H1 (cell line): ENCODE measurements around the gene CAPG. TPM values are rescaled to one million over a fixed set of nuclear protein-coding genes. Genes with fewer than 3 reads are reported as not detected.

Experiments used
- CTCF ChIA-PET: fragments of 300-600 bp; sonication (Branson Sonifier 250); formaldehyde crosslinking; loops from one replicate; lab custom pipeline; 2021; ENCODE audit not compliant: partially characterized antibody; lab: Charles Lee
- POLR2A ChIA-PET: fragments of 300-600 bp; sonication (Branson Sonifier 250); formaldehyde crosslinking; loops from one replicate; lab custom pipeline; 2021; ENCODE audit warnings: inconsistent platforms; ENCODE audit not compliant: partially characterized antibody; lab: Charles Lee
- DNase-seq, 2 experiments: peaks; one replicate each; pipeline versions ENCODE4 v3.0.0 to v3.0.0-alpha.2; 2010 to 2022; ENCODE audit warnings: low spot score in 2 of 2, low read depth in 1 of 2, mixed read lengths in 1 of 2
- FAIRE-seq: peaks from 2 replicates; lab custom pipeline; 2011; peaks lifted over from hg19 to GRCh38; lab: Jason Lieb, UNC
- H2AFZ ChIP-seq: 2 replicates; pipeline ENCODE4 v1.8.1; 2012; ENCODE audit warnings: low read length, inconsistent platforms
- H2AK5ac ChIP-seq: 2 replicates; pipeline ENCODE4 v1.6.1; 2013; ENCODE audit warnings: low read depth, low read length
- H2BK120ac ChIP-seq: replicated peaks from 2 replicates; pipeline ENCODE3; 2013; ENCODE audit warnings: low read depth, low read length, inconsistent platforms
- H2BK12ac ChIP-seq: 2 replicates; pipeline ENCODE4 v1.6.1; 2013; ENCODE audit warnings: low read depth, low read length
- H2BK15ac ChIP-seq: 2 replicates; pipeline ENCODE4 v1.6.1; 2013; ENCODE audit warnings: low read length
- H2BK20ac ChIP-seq: 2 replicates; pipeline ENCODE4 v1.6.1; 2013; ENCODE audit warnings: low read length
- H2BK5ac ChIP-seq: 2 replicates; pipeline ENCODE4 v1.6.1; 2013; ENCODE audit warnings: low read depth, low read length
- H3K14ac ChIP-seq: 2 replicates; pipeline ENCODE4 v1.6.1; 2013; ENCODE audit warnings: inconsistent platforms; ENCODE audit not compliant: insufficient read length
- H3K18ac ChIP-seq: 2 replicates; pipeline ENCODE4 v1.6.1; 2013; ENCODE audit warnings: low read length; ENCODE audit errors: extremely low read depth
- H3K23ac ChIP-seq: 2 replicates; pipeline ENCODE4 v1.6.1; 2013; ENCODE audit warnings: inconsistent platforms; ENCODE audit not compliant: insufficient read length
- H3K23me2 ChIP-seq: 2 replicates; pipeline ENCODE4 v1.6.1; 2013; ENCODE audit warnings: low read depth, low read length
- H3K27ac ChIP-seq: 2 replicates; pipeline ENCODE4 v1.6.1; 2011; ENCODE audit warnings: low read depth, low read length, inconsistent platforms
- H3K27me3 ChIP-seq, 4 experiments: replicated peaks in 1 of 4; 1 replicate in 1 of 4; 2 replicates in 3 of 4; pipeline versions ENCODE4 v1.6.1 to v1.8.1; 2011 to 2013; ENCODE audit warnings: low read length in 3 of 4, mild to moderate bottlenecking in 3 of 4, inconsistent platforms in 2 of 4, mixed read lengths in 2 of 4, moderate library complexity in 1 of 4; ENCODE audit not compliant: control insufficient read depth in 3 of 4, insufficient read depth in 3 of 4; ENCODE audit errors: extremely low read depth in 1 of 4
- H3K36me3 ChIP-seq, 4 experiments: 2 replicates each; pipeline versions ENCODE4 v1.6.1 to v1.8.1; 2011 to 2013; ENCODE audit warnings: mild to moderate bottlenecking in 4 of 4, low read length in 3 of 4, moderate library complexity in 2 of 4, control low read depth in 1 of 4, inconsistent platforms in 1 of 4; ENCODE audit not compliant: insufficient read depth in 4 of 4, control insufficient read depth in 2 of 4
- H3K4ac ChIP-seq: replicated peaks from 2 replicates; pipeline ENCODE3; 2013; ENCODE audit warnings: low read length, low read depth, mixed read lengths, inconsistent platforms; ENCODE audit not compliant: insufficient read length
- H3K4me1 ChIP-seq, 4 experiments: replicated peaks in 1 of 4; 1 replicate in 1 of 4; 2 replicates in 3 of 4; pipeline versions ENCODE4 v1.6.1 to v1.8.1; 2011 to 2013; ENCODE audit warnings: low read length in 3 of 4, inconsistent platforms in 2 of 4, mixed read lengths in 1 of 4; ENCODE audit not compliant: insufficient read depth in 4 of 4, control insufficient read depth in 3 of 4
- H3K4me2 ChIP-seq, 2 experiments: 2 replicates each; pipeline versions ENCODE4 v1.6.1 to v1.8.1; 2011 to 2013; ENCODE audit warnings: low read depth in 2 of 2, low read length in 2 of 2, control low read depth in 1 of 2, inconsistent platforms in 1 of 2, mild to moderate bottlenecking in 1 of 2; ENCODE audit not compliant: insufficient read depth in 1 of 2
- H3K4me3 ChIP-seq, 4 experiments: fragments of 200-600, 300-600 bp in 1 of 4; sonication (generic), shearing (Covaris generic), sonication (Bioruptor Twin) in 1 of 4; 2 replicates each; pipeline versions ENCODE4 v1.5.1 to v1.8.1; 2011 to 2016; ENCODE audit warnings: low read length in 4 of 4, low read depth in 3 of 4, control low read depth in 2 of 4, inconsistent platforms in 2 of 4, mild to moderate bottlenecking in 2 of 4, mixed read lengths in 1 of 4, moderate library complexity in 1 of 4; ENCODE audit not compliant: insufficient read depth in 2 of 4; ENCODE audit errors: extremely low read depth in 1 of 4
- H3K56ac ChIP-seq: replicated peaks from 2 replicates; pipeline ENCODE3; 2013; ENCODE audit warnings: low read depth, mild to moderate bottlenecking, mixed read lengths, low read length, inconsistent platforms; ENCODE audit not compliant: insufficient read length
- H3K79me1 ChIP-seq: 2 replicates; pipeline ENCODE4 v1.6.1; 2013; ENCODE audit warnings: low read depth, low read length, control low read depth
- H3K79me2 ChIP-seq, 2 experiments: 2 replicates each; pipeline versions ENCODE4 v1.6.1 to v1.8.1; 2012 to 2013; ENCODE audit warnings: low read length in 2 of 2, mild to moderate bottlenecking in 2 of 2, inconsistent platforms in 1 of 2; ENCODE audit not compliant: insufficient read depth in 2 of 2, control insufficient read depth in 1 of 2
- H3K9ac ChIP-seq, 4 experiments: replicated peaks in 1 of 4; 1 replicate in 1 of 4; 2 replicates in 3 of 4; pipeline versions ENCODE4 v1.6.1 to v1.8.1; 2011 to 2013; ENCODE audit warnings: low read depth in 3 of 4, low read length in 3 of 4, control low read depth in 2 of 4, mild to moderate bottlenecking in 2 of 4, moderate library complexity in 2 of 4, inconsistent platforms in 1 of 4; ENCODE audit errors: extremely low read depth in 1 of 4
- H3K9me3 ChIP-seq, 2 experiments: 2 replicates each; pipeline versions ENCODE4 v1.6.1 to v1.8.1; 2012 to 2013; ENCODE audit warnings: mild to moderate bottlenecking in 2 of 2, moderate library complexity in 2 of 2, control low read depth in 1 of 2, inconsistent platforms in 1 of 2, low read depth in 1 of 2, low read length in 1 of 2, mixed read lengths in 1 of 2; ENCODE audit not compliant: insufficient read depth in 2 of 2
- H4K20me1 ChIP-seq, 2 experiments: replicated peaks in 1 of 2; 2 replicates each; pipeline versions ENCODE3 to v1.8.1; 2011 to 2013; ENCODE audit warnings: inconsistent platforms in 2 of 2, low read length in 2 of 2, mild to moderate bottlenecking in 1 of 2; ENCODE audit not compliant: insufficient read depth in 2 of 2, control insufficient read depth in 1 of 2
- H4K5ac ChIP-seq: 2 replicates; pipeline ENCODE4 v1.6.1; 2013; ENCODE audit warnings: low read length, low read depth, mixed read lengths, inconsistent platforms; ENCODE audit not compliant: insufficient read length
- H4K8ac ChIP-seq: 2 replicates; pipeline ENCODE4 v1.8.0; 2013; ENCODE audit warnings: mild to moderate bottlenecking, moderate library complexity, low read length, inconsistent platforms; ENCODE audit not compliant: insufficient read depth; ENCODE audit errors: extremely low read depth
- H4K91ac ChIP-seq: replicated peaks from 2 replicates; pipeline ENCODE3; 2013; ENCODE audit warnings: low read length, mixed read lengths, inconsistent platforms; ENCODE audit not compliant: insufficient read length
- WGBS, 2 experiments: shearing (Covaris generic) in 1 of 2; methylation state at CpG; one replicate each; pipeline versions ENCODE4 v1.1.6 to v1.1.7; 2013 to 2015; ENCODE audit warnings: low lambda C conversion rate in 2 of 2, mixed read lengths in 2 of 2, inconsistent platforms in 1 of 2, low coverage in 1 of 2, missing lambda C conversion rate in 1 of 2; ENCODE audit not compliant: insufficient replicate concordance in 2 of 2, insufficient coverage in 1 of 2, insufficient read length in 1 of 2; ENCODE audit errors: extremely low coverage in 1 of 2, missing lambda C conversion rate in 1 of 2; 5-methylcytosine and 5-hydroxymethylcytosine counted together
- polyA plus RNA-seq, 7 experiments: library from polyadenylated mRNA; depleted of rRNA in 3 of 7; stranded (reverse) in 5 of 7; unstranded in 2 of 7; fragments of >200 nt in 5 of 7; fragments of 200-250 nt in 2 of 7; gene quantifications; 1 replicate in 5 of 7; 2 replicates in 1 of 7; 4 replicates in 1 of 7; pipeline versions ENCODE4 v1.2.1 to v1.2.3, GENCODE V29; 2011 to 2013; ENCODE audit warnings: missing spikeins in 2 of 7, mixed read lengths in 2 of 7
- total RNA-seq: library from RNA; stranded (reverse); fragmentation: NEBNext Ultra II Directional; extraction: Animal tissue kit (Norgen Biotek cat#: 25700); gene quantifications from 2 replicates; pipeline ENCODE4 v1.2.1, GENCODE V29; 2021
- TF ChIP-seq, protein P1 (sequence below): IDR thresholded peaks from 2 replicates; pipeline ENCODE4 v1.6.1; 2011; ENCODE audit warnings: low read depth, mild to moderate bottlenecking, low read length; ENCODE audit not compliant: insufficient read depth

The CAPG gene
- total and polyA plus RNA-seq, 2 of the 8 experiments (the other 6 are each of a cell fraction or from before 2014, with no cell fraction given): 80.5 to 89.0 TPM

DNA sequence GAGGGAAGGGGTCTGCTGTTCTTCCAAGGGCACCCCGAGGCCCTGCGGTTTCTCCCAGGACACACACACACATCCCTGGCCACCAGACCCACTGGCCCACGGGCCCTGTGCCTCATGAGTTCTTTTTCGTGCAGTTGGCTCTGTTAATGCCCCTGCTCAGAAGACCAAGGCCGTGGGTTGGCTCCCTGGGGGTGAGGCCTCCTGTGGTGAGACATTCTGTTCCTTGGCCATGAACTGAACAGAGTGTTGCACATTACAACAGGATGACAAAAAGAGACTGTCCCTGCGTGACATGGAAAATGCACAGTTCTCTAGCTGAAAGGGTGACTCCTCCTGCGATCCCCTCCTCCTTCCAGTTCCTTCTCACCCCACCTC is 39.0 kb upstream of the CAPG start:
- Histone ChIP-seq H2BK5ac (0 out of 2 replicates have a peak overlapping the region, but pooled peaks have one; percentile 24), H2AFZ (no peak overlapping the region), H3K79me1 (no peaks in the 10 kb centered on the region), H4K91ac (no peak overlapping the region), H2BK120ac (no peak overlapping the region), H3K4ac (no peak overlapping the region), H2BK15ac (no peak overlapping the region), H3K23me2 (no peaks in the 10 kb centered on the region), H3K9ac (no peak overlapping the region), H3K9me3 (no peaks in the 10 kb centered on the region), H2AK5ac (no peak overlapping the region), H3K18ac (no peak overlapping the region), H2BK20ac (no peak overlapping the region), H3K4me1 (peaks cover 0 to 5% (median 1%) of the 10 kb centered on the region in 4 experiments; a peak in 3 of 7 replicates), H4K20me1 (no peaks in the 10 kb centered on the region), H3K36me3 (no peaks in the 10 kb centered on the region), H3K14ac (no peak overlapping the region), H3K23ac (no peak overlapping the region), H3K79me2 (no peaks in the 10 kb centered on the region), H3K4me2 (no peak overlapping the region), H4K5ac (no peak overlapping the region), H3K27me3 (no peaks in the 10 kb centered on the region), H4K8ac (peak overlapping the region; percentile 29; the same call in 1 of the 2 replicates), H3K27ac (no peak overlapping the region), H3K4me3 (no peak overlapping the region), H3K56ac (no peak overlapping the region), H2BK12ac (no peak overlapping the region)
- TF ChIP-seq, protein P1, sequence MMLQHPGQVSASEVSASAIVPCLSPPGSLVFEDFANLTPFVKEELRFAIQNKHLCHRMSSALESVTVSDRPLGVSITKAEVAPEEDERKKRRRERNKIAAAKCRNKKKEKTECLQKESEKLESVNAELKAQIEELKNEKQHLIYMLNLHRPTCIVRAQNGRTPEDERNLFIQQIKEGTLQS: no peak
- ChIA-PET CTCF (interaction anchor here (1.2 to 1.3 kb wide), 2 partner anchors 15 to 20 kb away, joined by 4 read pairs; no protein-coding TSS in a partner anchor), POLR2A (interaction anchor here (7.3 to 55.3 kb wide), 2 partner anchors 14 to 98 kb away, joined by 46 to 1889 read pairs; partner anchors contain the start of genes GGCX and MAT2A)
- DNase-seq (no peak), FAIRE-seq (no peak)
- WGBS, 2 experiments: 85% methylated on average over 6 of the region's 7 CpGs; no CpG with 5 or more reads in 1 of the 2 experiments
